ENCODE data around the gene PHC2. TPM values are rescaled to one million over a fixed set of nuclear protein-coding genes. Genes with fewer than 3 reads are reported as not detected.

The PHC2 gene
- total RNA-seq, 1 donor from 2014 or later, result 135 TPM

- H3K4me1 Mint-ChIP-seq (ENCODE audit: low read depth), result no peaks in the 10 kb centered on the region
- H3K4me3 Mint-ChIP-seq (ENCODE audit: low read depth), result no peak overlapping the region
- DNase-seq (ENCODE audit: low spot score, unreplicated experiment), result no peak
- H3K27me3 Mint-ChIP-seq, result peaks cover 10% of the 10 kb centered on the region
- H3K36me3 Mint-ChIP-seq (ENCODE audit: insufficient read depth), result no peaks in the 10 kb centered on the region
- H3K27ac Mint-ChIP-seq, result no peak overlapping the region
- H3K9me3 Mint-ChIP-seq (ENCODE audit: low read depth), result peaks cover 8% of the 10 kb centered on the region
- TF ChIP-seq CTCF (IDR thresholded peaks at IDR 0.05; ENCODE audit: unreplicated experiment), result no peak
These were observed 23.9 kb upstream of the PHC2 start for GRCh38 chr1:33454646-33455282.

GRCh38 chr1:33446590-33446989 lies 15.7 kb upstream of the PHC2 start:
- TF ChIP-seq CTCF (IDR thresholded peaks at IDR 0.05; ENCODE audit: unreplicated experiment), result no peak
- no peaks in the 10 kb centered on the region for H3K36me3 Mint-ChIP-seq (ENCODE audit: insufficient read depth)
- no peak overlapping the region for H3K27ac Mint-ChIP-seq
- H3K4me1 Mint-ChIP-seq (ENCODE audit: low read depth), result no peaks in the 10 kb centered on the region
- peaks cover 11% of the 10 kb centered on the region for H3K9me3 Mint-ChIP-seq (ENCODE audit: low read depth)
- H3K4me3 Mint-ChIP-seq (ENCODE audit: low read depth), result no peak overlapping the region
- H3K27me3 Mint-ChIP-seq, result peaks cover 3% of the 10 kb centered on the region
- no peak for DNase-seq (ENCODE audit: low spot score, unreplicated experiment)

- peaks cover 4% of the 10 kb centered on the region for H3K9me3 Mint-ChIP-seq (ENCODE audit: low read depth)
These were observed 14.2 kb upstream of the PHC2 start for GRCh38 chr1:33445108-33445507.

GRCh38 chr1:33443705-33444180 lies 12.8 kb upstream of the PHC2 start:
- no peak for TF ChIP-seq CTCF (IDR thresholded peaks at IDR 0.05; ENCODE audit: unreplicated experiment)
- Mint-ChIP-seq H3K36me3 (ENCODE audit: insufficient read depth) (no peaks in the 10 kb centered on the region), H3K4me3 (ENCODE audit: low read depth) (no peak overlapping the region), H3K9me3 (ENCODE audit: low read depth) (peaks cover 3% of the 10 kb centered on the region), H3K27ac (no peak overlapping the region), H3K27me3 (peaks cover 3% of the 10 kb centered on the region), H3K4me1 (ENCODE audit: low read depth) (peaks cover 3% of the 10 kb centered on the region)
- DNase-seq (ENCODE audit: low spot score, unreplicated experiment), result no peak

More at GRCh38 chr1:33445108-33445507, 14.2 kb upstream of the PHC2 start:
- DNase-seq (ENCODE audit: low spot score, unreplicated experiment), result no peak
- no peaks in the 10 kb centered on the region for H3K36me3 Mint-ChIP-seq (ENCODE audit: insufficient read depth)
- H3K4me1 Mint-ChIP-seq (ENCODE audit: low read depth), result no peaks in the 10 kb centered on the region
- H3K27ac Mint-ChIP-seq, result no peak overlapping the region
- H3K27me3 Mint-ChIP-seq, result peaks cover 3% of the 10 kb centered on the region
- no peak overlapping the region for H3K4me3 Mint-ChIP-seq (ENCODE audit: low read depth)
- no peak for TF ChIP-seq CTCF (IDR thresholded peaks at IDR 0.05; ENCODE audit: unreplicated experiment)

GRCh38 chr1:33443080-33443704 lies 12.3 kb upstream of the PHC2 start:
- H3K27ac Mint-ChIP-seq, result no peak overlapping the region
- TF ChIP-seq CTCF (IDR thresholded peaks at IDR 0.05; ENCODE audit: unreplicated experiment), result no peak
- H3K4me3 Mint-ChIP-seq (ENCODE audit: low read depth), result no peak overlapping the region
- H3K4me1 Mint-ChIP-seq (ENCODE audit: low read depth), result peaks cover 3% of the 10 kb centered on the region
- no peak for DNase-seq (ENCODE audit: low spot score, unreplicated experiment)
- no peaks in the 10 kb centered on the region for H3K9me3 Mint-ChIP-seq (ENCODE audit: low read depth)
- H3K27me3 Mint-ChIP-seq, result no peaks in the 10 kb centered on the region
- H3K36me3 Mint-ChIP-seq (ENCODE audit: insufficient read depth), result no peaks in the 10 kb centered on the region

All from progenitor cell of endocrine pancreas (in vitro differentiated cells).